Fibroblast of the aortic adventitia (primary cell): ENCODE results near the gene MARCHF10. TPM values are rescaled to one million over a fixed set of nuclear protein-coding genes. Genes with fewer than 3 reads are reported as not detected.
A peak's percentile ranks its signal among the peaks of the same experiment; 100 is the strongest.

Experiments used
- DNase-seq: peaks from one replicate; pipeline ENCODE4 v3.0.0-alpha.2; 2010; ENCODE audit warnings: low read depth
- H3K4me3 ChIP-seq: 2 replicates; pipeline ENCODE4 v1.5.1; 2011; ENCODE audit warnings: low read depth, mild to moderate bottlenecking, control low read depth, low read length, moderate library complexity
- CTCF ChIP-seq: IDR thresholded peaks from 2 replicates; pipeline ENCODE4 v1.5.1; 2011; ENCODE audit warnings: mild to moderate bottlenecking, low read length, control low read depth, inconsistent platforms; ENCODE audit not compliant: insufficient read depth
- total RNA-seq: library from RNA; depleted of rRNA; stranded (reverse); fragments of >200 nt; gene quantifications from 2 replicates; pipeline ENCODE4 v1.2.3, GENCODE V29; 2012; ENCODE audit warnings: low replicate concordance

The MARCHF10 gene
- total RNA-seq, 1 donor = 0.09 TPM

- peak; percentile 58 for DNase-seq
- no peak overlapping the region for H3K4me3 ChIP-seq
Measured at GRCh38 chr17:62668091-62668804, 139.9 kb downstream of the MARCHF10 start.

GRCh38 chr17:62666801-62667591 is 141.1 kb downstream of the MARCHF10 start:
- H3K4me3 ChIP-seq = no peak overlapping the region
- TF ChIP-seq CTCF = no peak
- no peak for DNase-seq

More at GRCh38 chr17:62668091-62668804, 139.9 kb downstream of the MARCHF10 start:
- peak; percentile 9 for TF ChIP-seq CTCF

GRCh38 chr17:62666061-62666800 is 141.9 kb downstream of the MARCHF10 start:
- no peak for DNase-seq
- no peak for TF ChIP-seq CTCF
- no peak overlapping the region for H3K4me3 ChIP-seq

GRCh38 chr17:62665599-62665998 is 142.5 kb downstream of the MARCHF10 start:
- H3K4me3 ChIP-seq = no peak overlapping the region
- no peak for TF ChIP-seq CTCF
- no peak for DNase-seq

- no peak for TF ChIP-seq CTCF
- no peak for DNase-seq
- no peak overlapping the region for H3K4me3 ChIP-seq
Measured at GRCh38 chr17:62664336-62665120, 143.6 kb downstream of the MARCHF10 start.

- DNase-seq = no peak
- no peak overlapping the region for H3K4me3 ChIP-seq
- TF ChIP-seq CTCF = no peak
Measured at GRCh38 chr17:62663304-62663703, 144.8 kb downstream of the MARCHF10 start.
